NB4 (cell line): ENCODE measurements around the gene SLC34A3.

Experiments used
- POLR2A ChIP-seq: IDR thresholded peaks from 2 replicates; pipeline ENCODE4 v1.6.1; 2011; ENCODE audit warnings: mild to moderate bottlenecking; ENCODE audit not compliant: insufficient read length; ENCODE audit errors: extremely low read depth
- TF ChIP-seq, protein P1 (sequence below): IDR thresholded peaks from one replicate; pipeline ENCODE4 v1.5.1; 2012; ENCODE audit warnings: low read depth, low read length
- TF ChIP-seq, protein P2 (sequence below): IDR thresholded peaks from 2 replicates; pipeline ENCODE4 v1.6.1; 2011; ENCODE audit warnings: low read depth, low read length

DNA sequence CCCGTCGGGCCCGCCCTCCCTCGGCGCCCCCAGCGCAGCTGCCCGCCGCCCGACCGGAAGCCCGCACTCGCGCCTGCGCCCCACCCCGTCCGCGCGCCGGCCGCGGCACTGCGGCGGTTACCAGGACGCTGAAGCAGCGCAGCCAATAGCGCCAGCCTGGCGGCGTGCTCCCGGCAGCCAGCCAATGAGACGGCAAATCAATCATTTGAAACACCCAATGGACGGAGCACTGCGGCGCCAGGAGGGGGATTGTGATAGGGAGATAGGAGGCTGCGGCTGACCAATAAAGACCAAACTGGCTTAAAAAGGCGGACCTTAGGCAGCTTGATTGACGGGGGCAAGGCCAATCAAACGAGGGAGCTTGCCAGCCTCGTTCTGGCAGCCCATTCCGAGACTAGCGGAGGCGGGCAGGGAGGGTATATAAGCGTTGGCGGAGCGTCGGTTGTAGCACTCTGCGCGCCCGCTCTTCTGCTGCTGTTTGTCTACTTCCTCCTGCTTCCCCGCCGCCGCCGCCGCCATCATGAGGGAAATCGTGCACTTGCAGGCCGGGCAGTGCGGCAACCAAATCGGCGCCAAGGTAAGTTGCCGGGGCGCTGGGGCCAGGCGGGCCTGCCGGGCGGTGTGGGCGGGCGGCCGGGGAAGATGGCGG, 10.3 kb downstream of the SLC34A3 start, which contains the start of gene TUBB4B:
- TF ChIP-seq, protein P1, sequence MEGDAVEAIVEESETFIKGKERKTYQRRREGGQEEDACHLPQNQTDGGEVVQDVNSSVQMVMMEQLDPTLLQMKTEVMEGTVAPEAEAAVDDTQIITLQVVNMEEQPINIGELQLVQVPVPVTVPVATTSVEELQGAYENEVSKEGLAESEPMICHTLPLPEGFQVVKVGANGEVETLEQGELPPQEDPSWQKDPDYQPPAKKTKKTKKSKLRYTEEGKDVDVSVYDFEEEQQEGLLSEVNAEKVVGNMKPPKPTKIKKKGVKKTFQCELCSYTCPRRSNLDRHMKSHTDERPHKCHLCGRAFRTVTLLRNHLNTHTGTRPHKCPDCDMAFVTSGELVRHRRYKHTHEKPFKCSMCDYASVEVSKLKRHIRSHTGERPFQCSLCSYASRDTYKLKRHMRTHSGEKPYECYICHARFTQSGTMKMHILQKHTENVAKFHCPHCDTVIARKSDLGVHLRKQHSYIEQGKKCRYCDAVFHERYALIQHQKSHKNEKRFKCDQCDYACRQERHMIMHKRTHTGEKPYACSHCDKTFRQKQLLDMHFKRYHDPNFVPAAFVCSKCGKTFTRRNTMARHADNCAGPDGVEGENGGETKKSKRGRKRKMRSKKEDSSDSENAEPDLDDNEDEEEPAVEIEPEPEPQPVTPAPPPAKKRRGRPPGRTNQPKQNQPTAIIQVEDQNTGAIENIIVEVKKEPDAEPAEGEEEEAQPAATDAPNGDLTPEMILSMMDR: no peak
- TF ChIP-seq POLR2A: peak; percentile 99
- TF ChIP-seq, protein P2, sequence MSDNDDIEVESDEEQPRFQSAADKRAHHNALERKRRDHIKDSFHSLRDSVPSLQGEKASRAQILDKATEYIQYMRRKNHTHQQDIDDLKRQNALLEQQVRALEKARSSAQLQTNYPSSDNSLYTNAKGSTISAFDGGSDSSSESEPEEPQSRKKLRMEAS: peak; percentile 39; the same call in 1 of the 2 replicates
